T-helper 17 cell (primary cell): ENCODE results near the gene KSR2. TPM values are rescaled to one million over a fixed set of nuclear protein-coding genes. Genes with fewer than 3 reads are reported as not detected.

Experiments used
- ATAC-seq: fragments of 150-1000 bp; cut with Tn5 transposase; 2 replicates; pipeline ENCODE4 v1.10.0; 2021; ENCODE audit warnings: mild to moderate bottlenecking, moderate library complexity
- DNase-seq, 3 donors: peaks; one replicate each; pipeline versions ENCODE4 v3.0.0 to v3.0.0-alpha.2; 2020 to 2021
- H3K9me3 ChIP-seq: one replicate; pipeline ENCODE4 v1.7.0; 2013; ENCODE audit warnings: low read length, mild to moderate bottlenecking; ENCODE audit not compliant: control insufficient read depth, poor library complexity, severe bottlenecking
- H3K27ac Mint-ChIP-seq: one replicate; pipeline ENCODE4 v1.8.0; 2022; ENCODE audit warnings: mild to moderate bottlenecking, moderate library complexity, mixed read lengths
- H3K27me3 Mint-ChIP-seq: one replicate; pipeline ENCODE4 v1.8.0; 2022; ENCODE audit warnings: mixed read lengths
- H3K36me3 Mint-ChIP-seq: one replicate; pipeline ENCODE4 v1.8.0; 2022; ENCODE audit warnings: low read depth, mixed read lengths
- H3K4me1 Mint-ChIP-seq: one replicate; pipeline ENCODE4 v1.8.0; 2022; ENCODE audit warnings: mild to moderate bottlenecking, mixed read lengths
- H3K4me3 Mint-ChIP-seq: one replicate; pipeline ENCODE4 v1.8.0; 2022; ENCODE audit warnings: mild to moderate bottlenecking, moderate library complexity, mixed read lengths
- total RNA-seq, 4 donors: library from RNA in 2 of 4; stranded (reverse) in 2 of 4; gene quantifications; one replicate each; pipeline ENCODE4 v1.2.3 and lab custom pipeline; 2022 to 2026

KSR2 gene
- total RNA-seq, 2 donors from 2014 or later, result 0.05 to 0.10 TPM

GRCh38 chr12:117692512-117692911 is 276.3 kb downstream of the KSR2 start:
- H3K9me3 ChIP-seq, result no peaks in the 10 kb centered on the region
- H3K36me3 Mint-ChIP-seq, result no peaks in the 10 kb centered on the region
- no peaks in the 10 kb centered on the region for H3K4me1 Mint-ChIP-seq
- ATAC-seq (no peak), DNase-seq (no peak)
- no peaks in the 10 kb centered on the region for H3K27me3 Mint-ChIP-seq
- no peak overlapping the region for H3K4me3 Mint-ChIP-seq
- H3K27ac Mint-ChIP-seq, result no peak overlapping the region

DNA sequence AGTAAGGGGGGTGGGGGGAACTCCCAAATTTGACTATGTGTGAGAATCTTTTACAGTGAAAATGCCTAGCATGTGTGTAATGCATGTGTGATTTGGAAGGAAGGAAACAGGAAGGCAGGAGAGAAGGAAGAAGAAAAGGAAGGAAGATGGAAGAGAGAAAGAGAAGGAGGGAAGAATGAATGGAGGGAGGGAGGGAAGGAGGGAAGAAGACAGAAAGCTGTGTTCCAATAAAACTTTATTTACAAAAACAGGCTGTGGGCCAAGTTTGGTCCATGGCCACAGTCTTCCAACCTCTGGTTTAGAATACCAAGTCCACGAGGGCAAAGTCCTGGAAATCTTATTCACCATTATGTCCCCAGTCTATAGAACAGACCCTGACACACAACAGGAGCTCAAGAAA is 278.9 kb downstream of the KSR2 start:
- Mint-ChIP-seq H3K27me3 (peaks cover 8% of the 10 kb centered on the region), H3K4me3 (no peak overlapping the region), H3K27ac (no peak overlapping the region), H3K4me1 (no peaks in the 10 kb centered on the region), H3K36me3 (no peaks in the 10 kb centered on the region)
- no peak for DNase-seq
- no peaks in the 10 kb centered on the region for H3K9me3 ChIP-seq
- no peak for ATAC-seq

- H3K27ac Mint-ChIP-seq, result no peak overlapping the region
- ATAC-seq (no peak), DNase-seq (no peak)
- H3K9me3 ChIP-seq, result no peaks in the 10 kb centered on the region
- H3K4me1 Mint-ChIP-seq, result no peaks in the 10 kb centered on the region
- no peak overlapping the region for H3K4me3 Mint-ChIP-seq
- peaks cover 16% of the 10 kb centered on the region for H3K27me3 Mint-ChIP-seq
- no peaks in the 10 kb centered on the region for H3K36me3 Mint-ChIP-seq
Measured at GRCh38 chr12:117688446-117688845, 280.3 kb downstream of the KSR2 start.

- ATAC-seq (no peak), DNase-seq (no peak)
- Mint-ChIP-seq H3K27ac (no peak overlapping the region), H3K4me3 (no peak overlapping the region), H3K4me1 (no peaks in the 10 kb centered on the region), H3K27me3 (peaks cover 16% of the 10 kb centered on the region), H3K36me3 (no peaks in the 10 kb centered on the region)
- H3K9me3 ChIP-seq, result no peaks in the 10 kb centered on the region
Measured at GRCh38 chr12:117686911-117687377, 281.8 kb downstream of the KSR2 start.

DNA sequence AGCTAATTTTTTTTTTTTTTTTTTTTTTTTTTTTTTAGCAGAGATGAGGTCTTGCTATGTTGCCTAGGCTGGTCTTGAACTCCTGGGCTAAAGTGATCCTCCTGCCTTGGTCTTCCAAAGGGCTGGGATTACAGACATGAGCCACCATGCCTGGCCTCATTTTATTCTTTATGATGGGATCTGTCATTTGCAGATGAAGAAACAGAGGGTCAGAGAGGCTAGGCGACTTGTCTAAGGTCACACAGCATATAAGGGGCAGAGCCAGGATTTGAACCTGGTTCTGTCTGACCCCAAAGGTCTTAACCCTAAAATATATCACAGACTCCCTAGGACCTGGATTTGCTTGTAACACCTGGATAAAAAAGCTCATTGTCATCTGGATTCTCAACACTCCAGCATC is 282.6 kb downstream of the KSR2 start:
- H3K9me3 ChIP-seq, result no peaks in the 10 kb centered on the region
- Mint-ChIP-seq H3K27me3 (peaks cover 16% of the 10 kb centered on the region), H3K4me1 (no peaks in the 10 kb centered on the region), H3K4me3 (no peak overlapping the region), H3K27ac (no peak overlapping the region), H3K36me3 (no peaks in the 10 kb centered on the region)
- ATAC-seq (no peak), DNase-seq (no peak)

- ATAC-seq (no peak), DNase-seq (no peak)
- H3K4me1 Mint-ChIP-seq, result no peaks in the 10 kb centered on the region
- no peak overlapping the region for H3K4me3 Mint-ChIP-seq
- H3K27ac Mint-ChIP-seq, result no peak overlapping the region
- no peaks in the 10 kb centered on the region for H3K9me3 ChIP-seq
- H3K27me3 Mint-ChIP-seq, result peaks cover 16% of the 10 kb centered on the region
- no peaks in the 10 kb centered on the region for H3K36me3 Mint-ChIP-seq
Measured at GRCh38 chr12:117685110-117685926, 283.5 kb downstream of the KSR2 start.

- H3K9me3 ChIP-seq, result no peaks in the 10 kb centered on the region
- Mint-ChIP-seq H3K27me3 (peaks cover 16% of the 10 kb centered on the region), H3K4me3 (no peak overlapping the region), H3K27ac (no peak overlapping the region), H3K4me1 (no peaks in the 10 kb centered on the region), H3K36me3 (no peaks in the 10 kb centered on the region)
- no peak for ATAC-seq
- no peak for DNase-seq
Measured at GRCh38 chr12:117684471-117684870, 284.3 kb downstream of the KSR2 start.

GRCh38 chr12:117680312-117680711 is 288.5 kb downstream of the KSR2 start:
- no peak overlapping the region for H3K4me3 Mint-ChIP-seq
- ATAC-seq (no peak), DNase-seq (no peak)
- H3K9me3 ChIP-seq, result no peaks in the 10 kb centered on the region
- no peaks in the 10 kb centered on the region for H3K4me1 Mint-ChIP-seq
- H3K36me3 Mint-ChIP-seq, result no peaks in the 10 kb centered on the region
- peaks cover 13% of the 10 kb centered on the region for H3K27me3 Mint-ChIP-seq
- no peak overlapping the region for H3K27ac Mint-ChIP-seq

DNA sequence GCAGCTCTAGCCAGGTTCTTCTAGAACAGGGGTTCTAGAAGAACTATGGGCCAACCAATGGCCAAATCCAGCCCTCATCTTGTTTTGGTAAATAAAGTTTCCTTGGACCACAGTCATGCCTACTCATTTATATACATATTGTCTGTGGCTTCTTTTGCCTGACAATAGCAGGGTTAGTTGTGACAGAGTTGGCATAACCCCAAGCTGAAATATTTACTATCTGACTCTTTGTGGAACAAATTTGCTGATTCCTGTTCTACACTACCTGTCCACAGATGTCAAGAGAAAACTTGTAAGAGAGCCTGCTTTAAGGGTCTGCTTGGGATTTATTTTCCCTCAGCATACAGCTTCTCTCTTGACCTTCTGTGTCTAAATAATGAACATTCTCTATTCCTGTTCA is 289.0 kb downstream of the KSR2 start:
- Mint-ChIP-seq H3K27me3 (peaks cover 8% of the 10 kb centered on the region), H3K27ac (no peak overlapping the region), H3K36me3 (no peaks in the 10 kb centered on the region), H3K4me3 (no peak overlapping the region), H3K4me1 (no peaks in the 10 kb centered on the region)
- no peaks in the 10 kb centered on the region for H3K9me3 ChIP-seq
- ATAC-seq (no peak), DNase-seq (no peak)

DNA sequence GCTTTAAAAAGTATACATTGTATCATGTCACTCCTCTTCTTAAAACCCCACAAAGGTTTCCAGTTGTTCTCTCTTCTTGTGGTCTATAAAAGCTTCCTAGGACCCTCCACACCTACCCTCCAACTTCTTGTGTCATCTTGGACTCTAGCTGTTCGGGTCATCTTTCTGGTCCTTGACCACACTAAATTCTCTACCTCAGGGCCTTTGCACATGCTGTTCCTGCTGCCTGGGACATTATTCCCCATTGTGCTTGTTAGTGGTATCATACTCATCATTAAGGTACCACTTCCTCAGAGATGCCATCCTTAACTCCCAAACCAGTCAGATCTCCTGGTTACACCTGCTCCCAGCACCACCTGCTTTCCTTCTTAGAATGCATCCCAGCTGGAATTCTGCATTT is 294.0 kb downstream of the KSR2 start:
- no peaks in the 10 kb centered on the region for H3K9me3 ChIP-seq
- Mint-ChIP-seq H3K4me1 (no peaks in the 10 kb centered on the region), H3K36me3 (peaks cover 2% of the 10 kb centered on the region), H3K27ac (no peak overlapping the region), H3K27me3 (no peaks in the 10 kb centered on the region), H3K4me3 (no peak overlapping the region)
- no peak for ATAC-seq
- no peak for DNase-seq

DNA sequence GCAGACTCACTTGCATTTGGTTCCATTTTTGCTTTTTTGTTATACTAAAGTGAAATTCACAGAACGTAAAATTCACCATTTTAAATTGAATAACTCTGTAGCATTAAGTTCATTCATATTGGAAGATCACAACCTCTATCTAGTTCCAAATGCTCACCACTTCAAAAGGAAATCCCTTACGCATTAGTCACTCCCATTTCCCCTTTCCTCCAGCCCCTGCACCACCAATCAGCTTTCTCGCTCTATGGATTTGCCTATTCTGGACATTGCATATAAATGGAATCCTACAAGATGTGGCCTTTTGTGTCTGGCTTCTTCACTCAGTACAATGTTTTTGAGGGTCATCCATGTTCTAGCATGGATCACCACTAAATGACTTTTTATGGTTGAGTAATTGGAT is 294.5 kb downstream of the KSR2 start:
- Mint-ChIP-seq H3K27ac (no peak overlapping the region), H3K36me3 (peaks cover 2% of the 10 kb centered on the region), H3K27me3 (no peaks in the 10 kb centered on the region), H3K4me3 (no peak overlapping the region), H3K4me1 (no peaks in the 10 kb centered on the region)
- ATAC-seq, result no peak
- no peaks in the 10 kb centered on the region for H3K9me3 ChIP-seq
- DNase-seq, result no peak

DNA sequence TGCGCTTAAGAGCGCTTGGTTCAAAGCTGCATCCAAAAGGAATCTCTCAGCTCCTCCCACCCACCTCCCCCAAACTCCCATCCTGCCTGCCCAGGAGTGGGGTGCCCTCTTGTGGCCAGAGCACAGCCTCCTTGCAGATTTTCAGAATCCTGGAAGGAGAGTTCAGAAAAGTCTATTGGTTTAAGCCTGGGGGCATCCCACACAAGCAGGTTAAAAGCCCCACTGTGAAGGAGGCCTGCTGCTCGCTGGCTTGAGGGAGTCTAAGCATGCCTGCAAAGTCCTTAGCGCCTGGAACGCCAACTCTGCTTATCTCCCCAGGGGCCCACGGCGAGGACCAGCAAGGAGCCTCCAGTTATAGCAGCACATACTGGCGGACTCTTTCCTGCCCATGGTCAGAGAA is 297.1 kb downstream of the KSR2 start:
- no peak overlapping the region for H3K4me3 Mint-ChIP-seq
- peaks cover 7% of the 10 kb centered on the region for H3K27me3 Mint-ChIP-seq
- no peaks in the 10 kb centered on the region for H3K9me3 ChIP-seq
- H3K4me1 Mint-ChIP-seq, result no peaks in the 10 kb centered on the region
- ATAC-seq (no peak), DNase-seq (no peak)
- peaks cover 2% of the 10 kb centered on the region for H3K36me3 Mint-ChIP-seq
- no peak overlapping the region for H3K27ac Mint-ChIP-seq

GRCh38 chr12:117664169-117664568 is 304.6 kb downstream of the KSR2 start:
- ATAC-seq, result no peak
- H3K4me1 Mint-ChIP-seq, result no peaks in the 10 kb centered on the region
- no peak overlapping the region for H3K4me3 Mint-ChIP-seq
- H3K36me3 Mint-ChIP-seq, result no peaks in the 10 kb centered on the region
- no peak for DNase-seq
- H3K27ac Mint-ChIP-seq, result no peak overlapping the region
- H3K9me3 ChIP-seq, result no peaks in the 10 kb centered on the region
- peaks cover 7% of the 10 kb centered on the region for H3K27me3 Mint-ChIP-seq
